Measurements from ENCODE around the gene NGB. TPM values are rescaled to one million over a fixed set of nuclear protein-coding genes. Genes with fewer than 3 reads are reported as not detected.

The NGB gene, protein sequence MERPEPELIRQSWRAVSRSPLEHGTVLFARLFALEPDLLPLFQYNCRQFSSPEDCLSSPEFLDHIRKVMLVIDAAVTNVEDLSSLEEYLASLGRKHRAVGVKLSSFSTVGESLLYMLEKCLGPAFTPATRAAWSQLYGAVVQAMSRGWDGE
- total RNA-seq = not detected in 2 replicates

GRCh38 chr14:77271113-77271710, at the start of gene NGB:
Gene NGB, minus strand, starts transcription at chr14:77271206. Its CDS starts 269 bp downstream, at chr14:77270937.

DNA sequence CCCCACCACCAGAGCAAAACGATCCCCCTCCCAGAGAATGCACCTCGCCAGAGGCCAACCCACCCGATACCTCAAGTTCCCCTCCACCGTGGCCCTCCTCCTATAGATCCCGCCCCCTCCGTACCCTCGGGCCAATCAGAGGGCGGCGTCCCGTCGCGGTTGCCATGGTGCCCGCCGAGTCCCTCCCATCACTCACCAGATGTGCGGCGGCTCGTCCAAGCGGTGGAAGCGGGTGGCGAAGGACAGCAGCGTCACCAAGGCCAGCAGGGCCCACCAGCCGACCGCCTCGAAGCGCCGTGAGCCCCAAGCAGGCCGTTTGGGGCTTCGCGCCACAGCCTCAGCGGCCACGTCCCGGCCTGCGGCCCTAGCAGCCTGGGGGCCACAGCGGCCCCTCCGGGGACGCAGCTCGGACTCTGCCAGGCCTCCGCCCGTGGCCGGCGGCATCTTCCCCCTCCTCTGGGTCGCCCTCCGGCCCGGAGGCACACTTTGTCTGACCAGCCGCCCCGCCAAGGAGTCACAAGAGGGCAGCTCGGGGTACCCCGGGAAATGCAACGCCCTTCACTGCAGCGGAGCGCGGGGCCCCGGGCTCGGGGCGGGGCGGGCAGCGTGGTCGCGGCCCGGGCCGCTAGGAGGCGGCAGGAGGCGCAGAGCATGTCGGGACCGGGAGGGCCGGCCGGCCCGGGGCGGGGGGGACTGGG, 49.4 kb upstream of the NGB start, which contains the start of gene POMT2:
Gene POMT2 (minus strand): TSS at position 646 of the 698 bp plus-strand sequence. CDS start 202 bp downstream, at position 444.

Small RNAs within 50 kb of the gene (small RNA-seq; reads per million reads assigned to genes)
- gene MIR1260A = not detected

Other genes with a start within 250 kb of the NGB start
- 11.2 and 12.4 TPM in 2 replicates for gene IRF2BPL, start 242.5 kb downstream of the NGB start, total RNA-seq
- gene CIPC, start 172.9 kb downstream of the NGB start, total RNA-seq = 17.3 and 26.4 TPM in 2 replicates
- gene ZDHHC22, start 129.4 kb downstream of the NGB start, total RNA-seq = not detected in 2 replicates
- gene TMEM63C, start 89.4 kb downstream of the NGB start, total RNA-seq = not detected in 2 replicates
- 14.9 and 16.0 TPM in 2 replicates for gene POMT2, start 49.7 kb upstream of the NGB start, total RNA-seq
- 14.4 and 15.4 TPM in 2 replicates for gene GSTZ1, start 49.8 kb upstream of the NGB start, total RNA-seq
- 20.7 and 28.4 TPM in 2 replicates for gene TMED8, start 105.9 kb upstream of the NGB start, total RNA-seq
- 1.7 and 2.4 TPM in 2 replicates for gene SAMD15, start 106.2 kb upstream of the NGB start, total RNA-seq
- under 0.01 and 0.29 TPM in 2 replicates for gene NOXRED1, start 152.3 kb upstream of the NGB start, total RNA-seq
- gene VIPAS39, start 186.4 kb upstream of the NGB start, total RNA-seq = 31.1 and 33.5 TPM in 2 replicates
- 130 and 135 TPM in 2 replicates for gene AHSA1, start 186.9 kb upstream of the NGB start, total RNA-seq
- gene ISM2, start 227.6 kb upstream of the NGB start, total RNA-seq = not detected in 2 replicates

Measured in thoracic aorta endothelial cell (primary cell).